IMR-90 (cell line): Measurements from ENCODE around the gene AFM. TPM values are rescaled to one million over a fixed set of nuclear protein-coding genes. Genes with fewer than 3 reads are reported as not detected.

Source experiments
- ATAC-seq: fragments of 200-7000 bp; cut with Tn5 transposase; 2 replicates; pipeline ENCODE4 v1.9.1; 2020; ENCODE audit warnings: low read depth, mild to moderate bottlenecking, moderate library complexity
- BruUV-seq: library from RNA; stranded (reverse); fragments of 400-500 nt; replicated peaks from 2 replicates; lab custom pipeline; 2021; lab: Mats Ljungman, UMichigan
- CTCF ChIA-PET: fragments of 300-600 bp; formaldehyde crosslinking; extraction: SDS; loops from one replicate; lab custom pipeline; 2021; ENCODE audit warnings: antibody characterized with exemption; lab: Yijun Ruan, JAX
- POLR2A ChIA-PET: fragments of 300-600 bp; sonication (Branson Sonifier 250); formaldehyde crosslinking; loops from one replicate; lab custom pipeline; 2022; ENCODE audit warnings: antibody characterized with exemption; ENCODE audit not compliant: unreplicated experiment; lab: Charles Lee
- DNase-seq: peaks from one replicate; pipeline ENCODE4 v3.0.0; 2013
- H2AFZ ChIP-seq: replicated peaks from 2 replicates; pipeline ENCODE3; 2013; ENCODE audit warnings: low read length, mild to moderate bottlenecking; ENCODE audit not compliant: poor library complexity
- H2AK5ac ChIP-seq: 2 replicates; pipeline ENCODE4 v1.6.1; 2013; ENCODE audit warnings: low read depth, low read length, inconsistent platforms
- H2AK9ac ChIP-seq: replicated peaks from 2 replicates; pipeline ENCODE3; 2013; ENCODE audit warnings: mild to moderate bottlenecking, low read depth, low read length, moderate library complexity; ENCODE audit not compliant: poor library complexity
- H2BK120ac ChIP-seq: 2 replicates; pipeline ENCODE4 v1.6.1; 2013; ENCODE audit warnings: low read depth, low read length, inconsistent platforms
- H2BK15ac ChIP-seq: 3 replicates; pipeline ENCODE4 v1.6.1; 2013; ENCODE audit warnings: low read depth, low read length, inconsistent platforms
- H2BK20ac ChIP-seq: 2 replicates; pipeline ENCODE4 v1.6.1; 2013; ENCODE audit warnings: low read depth, mild to moderate bottlenecking, inconsistent platforms, low read length, moderate library complexity
- H2BK5ac ChIP-seq: 2 replicates; pipeline ENCODE4 v1.6.1; 2013; ENCODE audit warnings: mild to moderate bottlenecking, low read depth, low read length, inconsistent platforms; ENCODE audit not compliant: poor library complexity, severe bottlenecking
- H3K14ac ChIP-seq: replicated peaks from 2 replicates; pipeline ENCODE4 v1.6.1; 2013; ENCODE audit warnings: low read depth, low read length, inconsistent platforms
- H3K18ac ChIP-seq: 2 replicates; pipeline ENCODE4 v1.6.1; 2013; ENCODE audit warnings: low read depth, low read length, control low read depth
- H3K23ac ChIP-seq: 2 replicates; pipeline ENCODE4 v1.6.1; 2013; ENCODE audit warnings: low read depth, low read length, inconsistent platforms
- H3K27ac ChIP-seq: 2 replicates; pipeline ENCODE4 v1.5.1; 2013; ENCODE audit warnings: mild to moderate bottlenecking, control low read depth, low read length; ENCODE audit not compliant: insufficient read depth
- H3K27me3 ChIP-seq: 2 replicates; pipeline ENCODE4 v1.6.1; 2013; ENCODE audit warnings: low read length; ENCODE audit not compliant: control insufficient read depth, insufficient read depth
- H3K36me3 ChIP-seq: 2 replicates; pipeline ENCODE4 v1.6.1; 2013; ENCODE audit warnings: low read length, mixed read lengths; ENCODE audit not compliant: control insufficient read depth, insufficient read depth
- H3K4ac ChIP-seq: 2 replicates; pipeline ENCODE4 v1.6.1; 2013; ENCODE audit warnings: low read depth, low read length, inconsistent platforms
- H3K4me1 ChIP-seq: 2 replicates; pipeline ENCODE4 v1.6.1; 2013; ENCODE audit warnings: low read length, mixed read lengths; ENCODE audit not compliant: control insufficient read depth, insufficient read depth
- H3K4me2 ChIP-seq: 2 replicates; pipeline ENCODE4 v1.6.1; 2013; ENCODE audit warnings: low read depth, mild to moderate bottlenecking, control low read depth, low read length, moderate library complexity
- H3K4me3 ChIP-seq: 2 replicates; pipeline ENCODE4 v1.5.1; 2013; ENCODE audit warnings: low read depth, mild to moderate bottlenecking, control low read depth, low read length, moderate library complexity; ENCODE audit not compliant: insufficient read depth
- H3K56ac ChIP-seq: 2 replicates; pipeline ENCODE4 v1.6.1; 2013; ENCODE audit warnings: low read length, inconsistent platforms; ENCODE audit not compliant: insufficient read depth; ENCODE audit errors: extremely low read depth
- H3K79me1 ChIP-seq, 2 experiments: 2 replicates each; pipeline ENCODE4 v1.6.1; 2013; ENCODE audit warnings: low read length in 2 of 2, inconsistent platforms in 1 of 2, low read depth in 1 of 2
- H3K9ac ChIP-seq: 2 replicates; pipeline ENCODE4 v1.6.1; 2013; ENCODE audit warnings: low read depth, low read length, control low read depth
- H3K9me1 ChIP-seq: 2 replicates; pipeline ENCODE4 v1.6.1; 2013; ENCODE audit warnings: low read length, inconsistent platforms; ENCODE audit not compliant: insufficient read depth
- H3K9me3 ChIP-seq: 2 replicates; pipeline ENCODE4 v1.6.1; 2013; ENCODE audit warnings: low read length; ENCODE audit not compliant: control insufficient read depth, insufficient read depth
- H4K20me1 ChIP-seq: 2 replicates; pipeline ENCODE4 v1.6.1; 2013; ENCODE audit warnings: low read length, inconsistent platforms; ENCODE audit not compliant: insufficient read depth
- H4K5ac ChIP-seq: 2 replicates; pipeline ENCODE4 v1.6.1; 2013; ENCODE audit warnings: mild to moderate bottlenecking, low read depth, low read length, control low read depth
- H4K8ac ChIP-seq, 2 experiments: 2 replicates each; pipeline ENCODE4 v1.6.1; 2013; ENCODE audit warnings: low read depth in 2 of 2, low read length in 2 of 2, control low read depth in 1 of 2, inconsistent platforms in 1 of 2
- H4K91ac ChIP-seq: 2 replicates; pipeline ENCODE4 v1.6.1; 2013; ENCODE audit warnings: low read depth, low read length, inconsistent platforms; ENCODE audit not compliant: insufficient read depth
- BHLHE40 ChIP-seq: fragments of 150-350 bp; IDR thresholded peaks from 2 replicates; pipeline ENCODE4 v1.6.1; 2016; ENCODE audit warnings: mild to moderate bottlenecking, low read depth, low read length
- CHD1 ChIP-seq: IDR thresholded peaks from 2 replicates; pipeline ENCODE4 v1.6.1; 2012; ENCODE audit warnings: low read depth, low read length, improper control_type of control experiment
- MAZ ChIP-seq: IDR thresholded peaks from 2 replicates; pipeline ENCODE4 v1.6.1; 2012; ENCODE audit warnings: low read depth, mild to moderate bottlenecking, low read length, improper control_type of control experiment, moderate library complexity, borderline replicate concordance
- RFX5 ChIP-seq: IDR thresholded peaks from 2 replicates; pipeline ENCODE4 v1.8.0; 2012; ENCODE audit warnings: low read depth, mild to moderate bottlenecking, low read length, moderate library complexity
- WGBS, 2 experiments: methylation state at CpG; one replicate each; pipeline versions ENCODE4 v1.1.5 to v1.1.7; 2013; ENCODE audit warnings: missing lambda C conversion rate in 2 of 2; ENCODE audit not compliant: insufficient read length in 1 of 2; ENCODE audit errors: extremely low coverage in 2 of 2; 5-methylcytosine and 5-hydroxymethylcytosine counted together
- dilution Hi-C: fragments of 300-500 bp; cut with HindIII; formaldehyde crosslinking; loops from one replicate; pipeline ENCODE4 v1.14.3; 2018; ENCODE audit warnings: low sequenced_read_pairs; ENCODE audit not compliant: unreplicated experiment
- in situ Hi-C: fragments of 300-500 bp; cut with MboI; formaldehyde crosslinking; loops from 3 replicates; pipeline ENCODE4 v1.14.3; 2019; ENCODE audit warnings: low sequenced_read_pairs, inconsistent platforms, mixed read lengths
- intact Hi-C: fragments of 100-400 bp; cut with micrococcal nuclease; formaldehyde crosslinking; loops from 2 replicates; pipeline ENCODE4 v1.10.0; 2022
- polyA plus RNA-seq, 3 experiments: library from polyadenylated mRNA; depleted of rRNA; stranded (reverse); fragments of >200 nt; gene quantifications; 2 replicates each; pipeline ENCODE4 v1.2.3, GENCODE V29; 2012; ENCODE audit warnings: low replicate concordance in 1 of 3
- total RNA-seq: library from RNA; depleted of rRNA; stranded (reverse); fragments of >200 nt; gene quantifications from 2 replicates; pipeline ENCODE4 v1.2.3, GENCODE V29; 2012
- TF ChIP-seq, protein P1 (sequence below): conservative IDR thresholded peaks from 2 replicates; pipeline ENCODE4 v1.5.1; 2012; ENCODE audit warnings: mild to moderate bottlenecking, low read depth, low read length, improper control_type of control experiment

The AFM gene
- total and polyA plus RNA-seq, 2 of the 4 experiments (the other 2 are of a cell fraction) = not detected

DNA sequence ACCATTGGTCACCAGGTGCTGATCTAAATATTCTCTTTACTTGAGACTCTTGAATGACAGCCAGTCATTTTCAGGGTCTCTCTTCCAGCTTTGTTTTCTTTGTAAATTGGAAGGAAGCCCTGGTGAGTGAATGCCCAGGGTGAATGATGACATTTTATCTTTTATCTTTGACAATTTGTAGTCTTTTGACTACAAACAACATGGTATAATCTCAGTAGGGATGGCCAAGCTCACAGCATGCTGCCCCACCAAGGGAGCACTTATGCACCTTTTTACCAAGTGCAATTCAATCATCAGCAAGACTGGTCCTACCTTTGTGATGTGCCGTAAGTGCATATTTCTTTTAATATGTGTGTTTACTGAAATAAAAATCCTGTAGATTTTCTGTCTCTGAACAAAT lies 5.7 kb downstream of the AFM start:
- no peak overlapping the region for H2BK5ac ChIP-seq
- no peak overlapping the region for H3K56ac ChIP-seq
- H2AK9ac ChIP-seq = no peak overlapping the region
- H3K4me3 ChIP-seq = no peak overlapping the region
- no peak overlapping the region for H3K27ac ChIP-seq
- no peak overlapping the region for H4K8ac ChIP-seq
- ChIA-PET CTCF (no interaction called here), POLR2A (no interaction called here)
- no peak overlapping the region for H2AK5ac ChIP-seq
- no peak for TF ChIP-seq CHD1
- TF ChIP-seq MAZ = no peak
- TF ChIP-seq RFX5 = no peak
- TF ChIP-seq, protein P1, sequence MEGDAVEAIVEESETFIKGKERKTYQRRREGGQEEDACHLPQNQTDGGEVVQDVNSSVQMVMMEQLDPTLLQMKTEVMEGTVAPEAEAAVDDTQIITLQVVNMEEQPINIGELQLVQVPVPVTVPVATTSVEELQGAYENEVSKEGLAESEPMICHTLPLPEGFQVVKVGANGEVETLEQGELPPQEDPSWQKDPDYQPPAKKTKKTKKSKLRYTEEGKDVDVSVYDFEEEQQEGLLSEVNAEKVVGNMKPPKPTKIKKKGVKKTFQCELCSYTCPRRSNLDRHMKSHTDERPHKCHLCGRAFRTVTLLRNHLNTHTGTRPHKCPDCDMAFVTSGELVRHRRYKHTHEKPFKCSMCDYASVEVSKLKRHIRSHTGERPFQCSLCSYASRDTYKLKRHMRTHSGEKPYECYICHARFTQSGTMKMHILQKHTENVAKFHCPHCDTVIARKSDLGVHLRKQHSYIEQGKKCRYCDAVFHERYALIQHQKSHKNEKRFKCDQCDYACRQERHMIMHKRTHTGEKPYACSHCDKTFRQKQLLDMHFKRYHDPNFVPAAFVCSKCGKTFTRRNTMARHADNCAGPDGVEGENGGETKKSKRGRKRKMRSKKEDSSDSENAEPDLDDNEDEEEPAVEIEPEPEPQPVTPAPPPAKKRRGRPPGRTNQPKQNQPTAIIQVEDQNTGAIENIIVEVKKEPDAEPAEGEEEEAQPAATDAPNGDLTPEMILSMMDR = no peak
- TF ChIP-seq BHLHE40 = no peak
- H4K20me1 ChIP-seq = no peaks in the 10 kb centered on the region
- H3K9me3 ChIP-seq = no peaks in the 10 kb centered on the region
- dilution Hi-C loops = no loop called here
- H3K79me1 ChIP-seq = no peaks in the 10 kb centered on the region
- H3K9ac ChIP-seq = no peak overlapping the region
- no peak overlapping the region for H2BK15ac ChIP-seq
- H2BK120ac ChIP-seq = no peak overlapping the region
- BruUV-seq = no TSS peak
- ATAC-seq = no peak
- WGBS, 2 experiments = no CpG with 5 or more reads among the region's 1 CpG
- no peaks in the 10 kb centered on the region for H3K9me1 ChIP-seq
- H3K27me3 ChIP-seq = peaks cover under 1% of the 10 kb centered on the region; the same call in 1 of the 2 replicates
- no peaks in the 10 kb centered on the region for H3K36me3 ChIP-seq
- intact Hi-C loops = no loop called here
- no peak overlapping the region for H3K23ac ChIP-seq
- no peak overlapping the region for H2BK20ac ChIP-seq
- H4K91ac ChIP-seq = no peak overlapping the region
- no peak overlapping the region for H3K4me2 ChIP-seq
- DNase-seq = no peak
- in situ Hi-C loops = no loop called here
- H3K4ac ChIP-seq = no peak overlapping the region
- H3K14ac ChIP-seq = no peak overlapping the region
- no peak overlapping the region for H4K5ac ChIP-seq
- no peaks in the 10 kb centered on the region for H3K4me1 ChIP-seq
- no peak overlapping the region for H2AFZ ChIP-seq
- no peak overlapping the region for H3K18ac ChIP-seq
